Transverse colon (tissue), 4 donors: Measurements from ENCODE around the gene BID.

Source experiments
- CTCF ChIP-seq, 5 experiments: fragments of 200-600 bp in 3 of 5; fragments of 450-650 bp in 2 of 5; sonication (generic) in 3 of 5; IDR thresholded peaks; 1 replicate in 2 of 5; 2 replicates in 3 of 5; pipeline ENCODE4 v1.5.1; 2016 to 2017; ENCODE audit warnings: antibody characterized with exemption in 5 of 5, inconsistent platforms in 3 of 5, mild to moderate bottlenecking in 2 of 5, moderate library complexity in 1 of 5
- POLR2A ChIP-seq: fragments of 450-650 bp; IDR thresholded peaks from one replicate; pipeline ENCODE4 v1.6.1; 2016; ENCODE audit warnings: antibody characterized with exemption, mild to moderate bottlenecking, moderate library complexity
- POLR2AphosphoS5 ChIP-seq, 3 donors: sonication (generic); formaldehyde crosslinking; IDR thresholded peaks; one replicate each; pipeline ENCODE4 v1.6.1; 2016; ENCODE audit warnings: antibody characterized with exemption in 3 of 3

GRCh38 chr22:17802822-17803221, 28.6 kb upstream of the BID start:
- TF ChIP-seq POLR2A (no peak), CTCF (IDR thresholded peaks at IDR 0.05) (no peak), POLR2AphosphoS5 (IDR thresholded peaks at IDR 0.05) (no peak)
